ENCODE results near the gene THSD8.

THSD8 gene

GRCh38 chr19:12801466-12802266, at the start of gene THSD8, which contains the start of gene PRDX2:
TSS of gene THSD8 (plus strand) at chr19:12802069. CDS start at chr19:12802072, 3 bp downstream.
TSS of gene PRDX2 (minus strand) at chr19:12801800. CDS start at chr19:12801261, 539 bp downstream.
- peak; percentile 92 for DNase-seq

- DNase-seq, result peak; percentile 41
Measured at GRCh38 chr19:12754465-12755196, 47.2 kb upstream of the THSD8 start.

GRCh38 chr19:12756150-12756883, 45.6 kb upstream of the THSD8 start:
- DNase-seq, result no peak

GRCh38 chr19:12757544-12758274, 44.2 kb upstream of the THSD8 start:
- DNase-seq, result peak; percentile 87

- no peak for DNase-seq
Measured at GRCh38 chr19:12759686-12760085, 42.2 kb upstream of the THSD8 start.

- no peak for DNase-seq
Measured at GRCh38 chr19:12763100-12763499, 38.8 kb upstream of the THSD8 start.

- DNase-seq, result no peak
Measured at GRCh38 chr19:12764698-12765097, 37.2 kb upstream of the THSD8 start.

GRCh38 chr19:12766051-12766521, 35.8 kb upstream of the THSD8 start:
- DNase-seq, result peak; percentile 92

GRCh38 chr19:12767150-12767549, 34.7 kb upstream of the THSD8 start:
- DNase-seq, result no peak

- DNase-seq, result no peak
Measured at GRCh38 chr19:12767666-12768065, 34.2 kb upstream of the THSD8 start.

- DNase-seq, result peak; percentile 94
Measured at GRCh38 chr19:12769689-12770088, 32.2 kb upstream of the THSD8 start.

GRCh38 chr19:12770922-12771321, 30.9 kb upstream of the THSD8 start:
- no peak for DNase-seq

- DNase-seq, result no peak
Measured at GRCh38 chr19:12772323-12772722, 29.5 kb upstream of the THSD8 start.

- DNase-seq, result peak; percentile 28
Measured at GRCh38 chr19:12773571-12773970, 28.3 kb upstream of the THSD8 start.

GRCh38 chr19:12774588-12775555, 27.0 kb upstream of the THSD8 start, which contains the start of gene HOOK2:
TSS of gene HOOK2 (minus strand) at chr19:12775552. CDS start at chr19:12775449, 103 bp downstream.
- DNase-seq, result peak; percentile 99

- DNase-seq, result peak; percentile 85
Measured at GRCh38 chr19:12777217-12778016, 24.5 kb upstream of the THSD8 start.

- peak; percentile 87 for DNase-seq
Measured at GRCh38 chr19:12778017-12778904, 23.6 kb upstream of the THSD8 start.

GRCh38 chr19:12778905-12779161, 23.0 kb upstream of the THSD8 start:
- no peak for DNase-seq

Data from DMS53 (cell line).